ENCODE measurements around the gene SPECC1L. TPM values are rescaled to one million over a fixed set of nuclear protein-coding genes. Genes with fewer than 3 reads are reported as not detected.
A peak's percentile ranks its signal among the peaks of the same experiment; 100 is the strongest.

Gene SPECC1L
- total RNA-seq, 1 donor, result 46.7 TPM

DNA sequence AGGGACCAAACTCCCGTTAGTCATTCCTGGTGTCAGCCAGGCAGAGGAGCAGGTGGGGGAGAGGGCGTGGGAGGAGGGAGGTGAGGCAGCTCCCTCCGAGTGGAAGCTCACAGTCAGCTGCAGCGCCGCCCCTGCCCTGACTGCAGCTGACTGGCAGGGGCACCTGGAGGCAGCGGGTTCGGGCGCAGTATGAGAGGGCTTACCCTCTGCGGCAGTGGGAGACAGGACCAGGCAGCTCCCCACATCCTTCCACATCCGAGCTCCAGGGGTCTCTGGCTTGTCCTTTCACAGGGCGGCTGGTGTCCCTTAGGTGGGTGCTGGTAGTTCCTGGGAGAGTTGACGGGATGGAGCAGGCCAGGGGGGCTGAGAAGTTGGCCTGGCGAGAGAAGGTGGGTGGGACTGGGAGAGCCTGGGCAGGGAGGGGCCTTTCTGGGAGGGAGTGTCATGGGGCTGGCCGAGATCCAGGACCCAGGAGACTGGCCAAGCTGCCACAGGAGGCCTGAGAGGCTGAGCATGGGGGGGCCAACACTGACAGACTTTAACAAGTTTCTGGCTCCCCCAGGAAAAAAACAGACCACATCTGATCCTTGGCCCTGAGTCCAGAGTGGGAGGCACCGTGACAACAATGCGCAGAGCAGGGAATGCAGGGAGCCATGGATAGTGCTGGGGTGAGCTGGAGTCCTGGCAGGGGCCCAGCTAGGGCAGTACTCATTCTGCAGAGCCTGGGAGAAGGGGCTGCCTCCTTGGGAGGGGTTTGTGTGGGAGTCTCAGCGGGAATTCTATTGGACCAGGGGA is 161.6 kb downstream of the SPECC1L start:
- Histone ChIP-seq H3K27me3 (ENCODE audit: insufficient read depth, low read length) (no peaks in the 10 kb centered on the region), H3K27ac (ENCODE audit: low read depth, low read length) (no peak overlapping the region), H2AFZ (ENCODE audit: low read length) (no peak overlapping the region), H3K4me1 (ENCODE audit: insufficient read depth, low read length) (peaks cover 32% of the 10 kb centered on the region), H3K9me3 (ENCODE audit: low read depth, low read length) (no peaks in the 10 kb centered on the region), H3K4me2 (ENCODE audit: insufficient read depth, low read length) (no peak overlapping the region), H3K79me2 (ENCODE audit: insufficient read depth, low read length) (no peaks in the 10 kb centered on the region), H3K4me3 (ENCODE audit: insufficient read depth, low read length) (no peak overlapping the region), H3K36me3 (ENCODE audit: insufficient read depth, low read length) (no peaks in the 10 kb centered on the region), H4K20me1 (ENCODE audit: insufficient read depth, low read length) (peaks cover 2% of the 10 kb centered on the region)
- DNase-seq (ENCODE audit: insufficient read length, low spot score, missing footprints), result peak; percentile 95
- TF ChIP-seq, protein P1, sequence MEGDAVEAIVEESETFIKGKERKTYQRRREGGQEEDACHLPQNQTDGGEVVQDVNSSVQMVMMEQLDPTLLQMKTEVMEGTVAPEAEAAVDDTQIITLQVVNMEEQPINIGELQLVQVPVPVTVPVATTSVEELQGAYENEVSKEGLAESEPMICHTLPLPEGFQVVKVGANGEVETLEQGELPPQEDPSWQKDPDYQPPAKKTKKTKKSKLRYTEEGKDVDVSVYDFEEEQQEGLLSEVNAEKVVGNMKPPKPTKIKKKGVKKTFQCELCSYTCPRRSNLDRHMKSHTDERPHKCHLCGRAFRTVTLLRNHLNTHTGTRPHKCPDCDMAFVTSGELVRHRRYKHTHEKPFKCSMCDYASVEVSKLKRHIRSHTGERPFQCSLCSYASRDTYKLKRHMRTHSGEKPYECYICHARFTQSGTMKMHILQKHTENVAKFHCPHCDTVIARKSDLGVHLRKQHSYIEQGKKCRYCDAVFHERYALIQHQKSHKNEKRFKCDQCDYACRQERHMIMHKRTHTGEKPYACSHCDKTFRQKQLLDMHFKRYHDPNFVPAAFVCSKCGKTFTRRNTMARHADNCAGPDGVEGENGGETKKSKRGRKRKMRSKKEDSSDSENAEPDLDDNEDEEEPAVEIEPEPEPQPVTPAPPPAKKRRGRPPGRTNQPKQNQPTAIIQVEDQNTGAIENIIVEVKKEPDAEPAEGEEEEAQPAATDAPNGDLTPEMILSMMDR (IDR thresholded peaks at IDR 0.05; ENCODE audit: extremely low read depth, low read depth, low read length), result no peak

DNA sequence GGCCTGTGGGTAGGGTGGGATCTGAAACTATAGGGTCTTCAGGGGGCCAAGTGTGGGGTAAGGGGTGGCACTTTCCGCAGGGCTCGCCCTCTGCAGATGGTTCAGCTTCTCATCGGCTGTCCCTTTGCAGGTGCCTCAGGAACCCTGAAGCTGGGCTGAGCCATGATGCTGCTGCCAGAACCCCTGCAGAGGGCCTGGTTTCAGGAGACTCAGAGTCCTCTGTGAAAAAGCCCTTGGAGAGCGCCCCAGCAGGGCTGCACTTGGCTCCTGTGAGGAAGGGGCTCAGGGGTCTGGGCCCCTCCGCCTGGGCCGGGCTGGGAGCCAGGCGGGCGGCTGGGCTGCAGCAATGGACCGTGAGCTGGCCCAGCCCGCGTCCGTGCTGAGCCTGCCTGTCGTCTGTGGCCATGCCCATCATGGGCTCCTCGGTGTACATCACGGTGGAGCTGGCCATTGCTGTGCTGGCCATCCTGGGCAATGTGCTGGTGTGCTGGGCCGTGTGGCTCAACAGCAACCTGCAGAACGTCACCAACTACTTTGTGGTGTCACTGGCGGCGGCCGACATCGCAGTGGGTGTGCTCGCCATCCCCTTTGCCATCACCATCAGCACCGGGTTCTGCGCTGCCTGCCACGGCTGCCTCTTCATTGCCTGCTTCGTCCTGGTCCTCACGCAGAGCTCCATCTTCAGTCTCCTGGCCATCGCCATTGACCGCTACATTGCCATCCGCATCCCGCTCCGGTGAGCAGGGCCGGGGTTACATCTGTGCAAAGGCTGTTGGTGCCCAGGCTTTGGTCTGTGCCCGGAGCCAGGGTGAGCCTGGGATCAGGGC is 162.6 kb downstream of the SPECC1L start:
- DNase-seq (ENCODE audit: insufficient read length, low spot score, missing footprints), result peak; percentile 66
- Histone ChIP-seq H3K9me3 (ENCODE audit: low read depth, low read length) (no peaks in the 10 kb centered on the region), H3K36me3 (ENCODE audit: insufficient read depth, low read length) (no peaks in the 10 kb centered on the region), H2AFZ (ENCODE audit: low read length) (no peak overlapping the region), H4K20me1 (ENCODE audit: insufficient read depth, low read length) (peaks cover 2% of the 10 kb centered on the region), H3K27ac (ENCODE audit: low read depth, low read length) (no peak overlapping the region), H3K27me3 (ENCODE audit: insufficient read depth, low read length) (no peaks in the 10 kb centered on the region), H3K4me3 (ENCODE audit: insufficient read depth, low read length) (no peak overlapping the region), H3K4me2 (ENCODE audit: insufficient read depth, low read length) (no peak overlapping the region), H3K79me2 (ENCODE audit: insufficient read depth, low read length) (no peaks in the 10 kb centered on the region), H3K4me1 (ENCODE audit: insufficient read depth, low read length) (peaks cover 32% of the 10 kb centered on the region)
- TF ChIP-seq, protein P1 (IDR thresholded peaks at IDR 0.05; ENCODE audit: extremely low read depth, low read depth, low read length), result no peak

DNA sequence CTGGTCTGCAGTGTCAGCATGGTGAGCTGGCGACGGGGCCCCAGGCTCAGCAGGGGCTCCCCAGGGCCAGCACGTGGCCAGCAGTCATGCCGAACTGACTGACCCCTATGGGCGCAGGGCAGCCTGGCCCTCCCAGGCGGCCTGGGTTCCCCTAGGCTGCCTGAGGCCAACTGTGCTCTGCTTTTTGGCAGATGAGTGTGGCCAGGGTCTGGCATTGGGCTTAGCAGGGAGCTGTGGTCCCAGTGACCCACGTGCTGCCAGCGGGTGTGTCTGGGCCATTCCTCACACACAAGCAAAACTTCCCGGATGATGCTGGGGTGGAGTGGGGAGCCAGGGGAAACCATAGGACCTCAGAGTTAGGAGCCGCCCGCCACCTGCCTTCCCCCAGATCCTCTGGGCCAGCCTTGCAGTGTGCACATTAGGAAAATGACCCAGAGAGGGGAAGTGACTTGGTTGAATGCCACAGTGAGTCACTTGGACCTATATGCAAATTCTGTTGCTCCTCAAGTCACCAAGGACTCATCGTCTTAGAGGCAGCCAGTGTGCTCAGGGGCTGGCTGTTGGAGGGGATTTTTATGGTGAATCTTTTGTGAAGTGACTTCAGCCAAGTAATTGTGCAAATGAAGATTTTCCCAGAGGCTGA is 163.3 kb downstream of the SPECC1L start:
- Histone ChIP-seq H3K27me3 (ENCODE audit: insufficient read depth, low read length) (no peaks in the 10 kb centered on the region), H3K79me2 (ENCODE audit: insufficient read depth, low read length) (no peaks in the 10 kb centered on the region), H3K9me3 (ENCODE audit: low read depth, low read length) (no peaks in the 10 kb centered on the region), H3K4me1 (ENCODE audit: insufficient read depth, low read length) (peaks cover 32% of the 10 kb centered on the region), H3K27ac (ENCODE audit: low read depth, low read length) (no peak overlapping the region), H3K36me3 (ENCODE audit: insufficient read depth, low read length) (no peaks in the 10 kb centered on the region), H3K4me3 (ENCODE audit: insufficient read depth, low read length) (no peak overlapping the region), H4K20me1 (ENCODE audit: insufficient read depth, low read length) (peaks cover 2% of the 10 kb centered on the region), H3K4me2 (ENCODE audit: insufficient read depth, low read length) (no peak overlapping the region), H2AFZ (ENCODE audit: low read length) (no peak overlapping the region)
- DNase-seq (ENCODE audit: insufficient read length, low spot score, missing footprints), result peak; percentile 84
- TF ChIP-seq, protein P1 (IDR thresholded peaks at IDR 0.05; ENCODE audit: extremely low read depth, low read depth, low read length), result no peak

All from osteoblast (primary cell).